GM19468 (cell line): ENCODE results near the gene SDK1.
"Not testable (repeated sequence)": the region's sequence is repeated elsewhere in the genome, so short reads cannot be mapped to it uniquely, and the experiment has no call there.

ENCODE experiments used
- ATAC-seq: cut with Tn5 transposase; IDR thresholded peaks from one replicate; pipeline ENCODE4 v1.9.1; 2021; ENCODE audit warnings: mild to moderate bottlenecking, moderate library complexity, moderate number of reproducible peaks; ENCODE audit not compliant: unreplicated experiment; ENCODE audit errors: extremely low read depth

Gene SDK1

GRCh38 chr7:3697472-3697871 lies 396.4 kb downstream of the SDK1 start:
- no peak for ATAC-seq

GRCh38 chr7:3705258-3705657 lies 404.2 kb downstream of the SDK1 start:
- no peak for ATAC-seq

- not testable (repeated sequence) for ATAC-seq
These were observed 405.0 kb downstream of the SDK1 start for GRCh38 chr7:3706091-3706490.

- ATAC-seq = no peak
These were observed 409.1 kb downstream of the SDK1 start for GRCh38 chr7:3710122-3710521.

GRCh38 chr7:3710531-3710930 lies 409.5 kb downstream of the SDK1 start:
- ATAC-seq = no peak

- ATAC-seq = no peak
These were observed 411.8 kb downstream of the SDK1 start for GRCh38 chr7:3712841-3713240.

GRCh38 chr7:3721422-3721821 lies 420.4 kb downstream of the SDK1 start:
- no peak for ATAC-seq

- no peak for ATAC-seq
These were observed 421.4 kb downstream of the SDK1 start for GRCh38 chr7:3722396-3722922.

GRCh38 chr7:3725155-3726059 lies 424.4 kb downstream of the SDK1 start:
- no peak for ATAC-seq

GRCh38 chr7:3730276-3730675 lies 429.2 kb downstream of the SDK1 start:
- no peak for ATAC-seq

GRCh38 chr7:3732395-3733005 lies 431.4 kb downstream of the SDK1 start:
- no peak for ATAC-seq

- no peak for ATAC-seq
These were observed 432.6 kb downstream of the SDK1 start for GRCh38 chr7:3733541-3734140.

- no peak for ATAC-seq
These were observed 437.9 kb downstream of the SDK1 start for GRCh38 chr7:3738964-3739363.

- no peak for ATAC-seq
These were observed 438.9 kb downstream of the SDK1 start for GRCh38 chr7:3739983-3740382.

GRCh38 chr7:3747467-3747866 lies 446.4 kb downstream of the SDK1 start:
- ATAC-seq = no peak

GRCh38 chr7:3748389-3748788 lies 447.3 kb downstream of the SDK1 start:
- ATAC-seq = no peak

GRCh38 chr7:3753868-3754267 lies 452.8 kb downstream of the SDK1 start:
- no peak for ATAC-seq

GRCh38 chr7:3754493-3755341 lies 453.7 kb downstream of the SDK1 start:
- no peak for ATAC-seq

GRCh38 chr7:3755778-3756453 lies 454.9 kb downstream of the SDK1 start:
- not testable (repeated sequence) for ATAC-seq

- ATAC-seq = no peak
These were observed 456.0 kb downstream of the SDK1 start for GRCh38 chr7:3757059-3757458.
